ENCODE data around the gene DCPS.
"Not testable (repeated sequence)": the region's sequence is repeated elsewhere in the genome, so short reads cannot be mapped to it uniquely, and the experiment has no call there.

Gene DCPS

DNA sequence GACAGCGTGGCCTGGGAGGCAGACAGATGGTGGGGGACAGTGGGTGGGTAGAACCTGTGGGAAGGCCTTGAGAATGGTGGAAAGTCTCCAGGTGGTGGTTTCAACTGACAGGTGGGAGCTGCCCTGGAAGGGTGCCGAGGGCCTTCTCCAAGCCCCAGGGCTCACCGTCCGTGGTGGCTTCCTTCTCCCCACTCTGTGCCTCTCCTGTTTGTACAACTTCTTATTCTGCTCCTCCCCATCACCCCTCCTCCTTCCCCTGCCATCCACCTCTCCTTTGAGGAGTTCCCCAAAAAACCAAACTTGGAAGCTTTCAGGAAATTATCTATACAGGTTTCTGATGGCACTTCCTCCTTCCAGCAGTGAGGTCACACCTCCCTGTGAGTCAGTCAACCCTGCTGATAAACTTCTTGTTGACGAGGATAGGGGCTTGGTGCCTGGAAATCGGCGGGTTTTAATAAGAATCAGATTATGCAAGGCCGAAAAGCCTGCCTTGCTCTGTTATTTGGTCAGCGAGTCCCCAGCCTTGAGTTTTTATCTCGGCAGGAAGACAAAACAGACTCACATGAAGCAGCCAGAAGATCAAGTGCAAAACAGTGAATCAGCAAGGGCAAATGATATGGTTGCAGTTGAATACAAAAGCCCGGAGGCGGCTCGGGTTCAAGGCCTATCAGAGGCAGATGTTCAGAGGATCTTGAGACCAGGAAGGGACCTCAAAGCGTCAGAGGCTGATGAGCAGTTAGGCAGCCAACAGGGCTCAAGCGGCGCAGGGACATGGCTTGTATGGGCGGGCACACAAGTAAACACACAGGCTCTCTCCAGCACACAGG lies 42.1 kb downstream of the DCPS start:
- DNase-seq: no peak

DNA sequence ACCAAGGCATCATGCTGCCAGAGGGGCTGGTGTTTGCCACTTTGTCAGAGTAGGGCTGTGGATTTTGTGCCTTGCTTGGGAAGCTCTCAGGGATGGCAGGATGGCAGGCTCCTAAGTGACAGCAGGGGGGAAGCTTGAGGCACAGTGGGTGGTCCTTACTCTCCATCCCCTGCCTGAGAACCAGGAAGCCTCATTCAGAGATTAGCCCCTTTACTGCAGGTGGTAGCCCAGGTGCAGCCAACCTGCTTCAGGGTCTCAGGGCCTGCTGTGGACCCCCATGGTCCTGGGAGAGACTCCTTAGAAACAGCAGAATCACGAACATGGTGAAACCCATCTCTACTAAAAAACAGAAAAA lies 42.7 kb downstream of the DCPS start:
- no peak for DNase-seq

DNA sequence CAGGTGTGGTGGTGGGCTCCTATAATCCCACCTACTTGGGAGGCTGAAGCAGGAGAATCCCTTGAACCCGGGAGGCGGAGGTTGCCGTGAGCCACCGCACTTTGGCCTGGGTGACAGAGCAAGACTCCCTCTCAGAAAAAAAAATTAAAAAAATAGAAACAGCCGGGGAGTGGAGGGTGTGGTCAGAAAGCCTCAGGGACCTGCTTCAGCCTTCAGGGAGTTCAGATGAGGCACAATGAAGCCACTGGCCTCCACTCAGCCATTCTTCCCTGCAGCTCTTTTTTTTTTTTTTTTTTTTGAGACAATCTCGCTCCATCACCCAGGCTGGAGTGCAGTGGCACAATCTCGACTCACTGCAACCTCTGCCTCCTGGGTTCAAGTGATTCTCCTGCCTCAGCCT lies 43.1 kb downstream of the DCPS start:
- not testable (repeated sequence) for DNase-seq

DNA sequence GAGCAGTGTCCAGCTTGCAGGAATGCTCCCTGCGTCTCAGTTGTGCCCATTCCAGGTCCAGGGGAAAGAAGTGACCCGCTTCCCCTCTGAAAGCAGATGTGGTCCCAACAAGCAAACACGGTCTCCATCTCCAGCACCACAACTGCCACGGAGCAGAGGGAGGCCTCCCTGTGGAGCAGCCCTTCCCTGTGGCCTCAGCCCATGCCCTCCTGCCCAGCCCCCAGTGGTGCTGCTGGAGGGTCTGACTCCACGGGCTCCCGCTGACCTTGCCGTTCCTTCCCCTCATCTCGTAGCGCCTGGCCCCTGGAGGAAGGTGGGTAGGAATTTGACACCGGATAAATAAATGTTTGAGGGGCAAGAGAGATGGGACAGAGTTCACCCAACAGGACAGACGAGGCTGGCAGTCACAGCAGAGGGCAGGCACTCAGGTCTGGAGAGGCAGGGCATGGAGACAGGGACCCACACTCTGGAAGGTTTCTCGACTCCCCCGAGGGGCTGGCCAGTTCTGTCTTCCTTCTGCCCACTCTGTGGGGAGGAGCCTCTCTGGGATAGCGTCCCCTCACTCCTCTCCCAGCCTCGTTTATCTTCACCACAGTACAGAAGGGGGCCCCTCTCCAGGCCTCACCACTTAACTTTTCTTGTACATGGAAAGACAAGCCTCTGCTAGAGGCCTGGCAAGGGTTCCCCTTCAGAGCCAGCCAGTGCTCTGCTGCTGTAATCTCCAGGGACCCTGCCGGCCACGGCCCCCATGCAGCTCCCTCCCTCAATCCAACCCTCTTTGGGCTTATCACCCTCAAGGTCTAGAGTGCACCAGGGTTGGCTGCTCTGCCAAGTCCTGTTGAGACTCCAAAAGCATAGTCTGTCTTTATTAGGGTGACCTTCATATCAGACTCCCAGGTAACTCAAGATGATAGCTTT lies 44.1 kb downstream of the DCPS start:
- DNase-seq: no peak

DNA sequence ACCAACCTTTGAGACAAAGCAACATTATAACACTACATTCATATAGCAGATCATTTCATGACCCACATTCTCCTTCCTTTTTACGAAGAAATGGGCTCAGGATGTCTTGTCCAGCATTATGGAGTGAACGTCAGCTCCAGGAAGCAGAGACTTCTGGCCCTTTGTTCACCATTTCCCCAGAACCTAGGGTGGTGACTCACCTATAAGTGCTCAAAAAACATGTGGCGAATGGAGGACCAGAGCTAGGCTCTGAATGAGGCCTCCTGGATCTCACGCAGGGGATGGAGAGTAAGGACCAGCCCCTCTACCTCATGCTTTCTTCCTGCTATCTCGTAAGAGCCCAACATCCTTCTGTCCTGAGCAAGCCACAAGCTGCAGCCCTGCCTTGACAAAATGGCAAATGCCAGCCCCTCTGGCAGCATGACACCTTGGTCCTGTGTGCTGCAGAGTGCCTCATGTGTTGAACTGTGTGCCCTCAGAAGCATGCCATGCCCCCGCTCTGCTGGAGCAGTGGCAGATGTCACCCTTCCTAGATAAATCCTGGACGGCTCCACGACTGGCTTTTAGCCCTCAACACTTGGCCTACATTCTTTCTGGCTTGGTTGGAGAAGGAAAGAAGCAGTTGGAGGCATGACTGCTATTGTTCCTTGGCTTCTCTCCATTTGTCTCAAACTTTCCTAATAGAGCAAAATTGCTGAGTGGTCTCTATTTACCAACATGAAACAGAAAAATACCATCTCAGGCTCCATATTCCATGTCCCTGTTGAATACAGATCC lies 45.1 kb downstream of the DCPS start:
- no peak for DNase-seq

DNA sequence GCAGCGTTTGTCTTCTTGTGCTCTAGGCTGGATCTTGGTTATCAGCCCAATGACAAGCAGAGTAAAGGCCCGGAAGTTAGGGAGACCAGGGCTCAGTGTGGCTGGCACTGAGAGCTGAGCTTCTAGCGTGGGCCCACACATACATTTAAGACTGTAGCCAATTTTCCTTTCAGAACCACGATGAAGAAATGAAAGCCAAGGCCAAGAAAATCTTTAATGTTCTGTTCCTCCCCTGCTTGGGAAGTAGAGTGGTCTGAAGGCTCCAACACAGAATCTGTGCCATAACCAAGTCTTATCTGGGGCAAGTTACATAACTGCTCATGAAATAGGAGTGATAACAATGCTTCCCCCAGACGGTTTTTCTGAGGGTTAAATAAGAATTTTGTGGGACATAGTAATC lies 47.0 kb downstream of the DCPS start:
- DNase-seq: no peak

DNA sequence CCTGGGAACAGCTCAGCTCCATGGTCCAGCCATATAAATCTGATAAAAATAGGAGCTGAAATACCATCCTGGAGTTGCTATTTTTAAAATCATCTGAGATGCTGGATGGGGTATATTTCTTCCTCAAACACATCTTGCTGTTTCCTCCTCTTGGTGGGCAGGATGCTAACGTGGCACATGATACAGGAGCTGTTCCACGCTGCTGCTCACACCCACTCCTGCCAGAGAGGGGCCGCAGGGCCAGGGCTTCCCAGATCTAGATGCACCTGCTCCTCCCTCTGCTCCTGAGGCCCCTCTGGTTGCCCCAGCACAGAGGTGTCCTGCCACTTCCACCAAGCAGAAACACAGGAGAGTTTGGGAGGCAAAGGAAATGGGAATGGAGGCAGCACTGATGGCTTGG lies 48.3 kb downstream of the DCPS start:
- DNase-seq: no peak

DNA sequence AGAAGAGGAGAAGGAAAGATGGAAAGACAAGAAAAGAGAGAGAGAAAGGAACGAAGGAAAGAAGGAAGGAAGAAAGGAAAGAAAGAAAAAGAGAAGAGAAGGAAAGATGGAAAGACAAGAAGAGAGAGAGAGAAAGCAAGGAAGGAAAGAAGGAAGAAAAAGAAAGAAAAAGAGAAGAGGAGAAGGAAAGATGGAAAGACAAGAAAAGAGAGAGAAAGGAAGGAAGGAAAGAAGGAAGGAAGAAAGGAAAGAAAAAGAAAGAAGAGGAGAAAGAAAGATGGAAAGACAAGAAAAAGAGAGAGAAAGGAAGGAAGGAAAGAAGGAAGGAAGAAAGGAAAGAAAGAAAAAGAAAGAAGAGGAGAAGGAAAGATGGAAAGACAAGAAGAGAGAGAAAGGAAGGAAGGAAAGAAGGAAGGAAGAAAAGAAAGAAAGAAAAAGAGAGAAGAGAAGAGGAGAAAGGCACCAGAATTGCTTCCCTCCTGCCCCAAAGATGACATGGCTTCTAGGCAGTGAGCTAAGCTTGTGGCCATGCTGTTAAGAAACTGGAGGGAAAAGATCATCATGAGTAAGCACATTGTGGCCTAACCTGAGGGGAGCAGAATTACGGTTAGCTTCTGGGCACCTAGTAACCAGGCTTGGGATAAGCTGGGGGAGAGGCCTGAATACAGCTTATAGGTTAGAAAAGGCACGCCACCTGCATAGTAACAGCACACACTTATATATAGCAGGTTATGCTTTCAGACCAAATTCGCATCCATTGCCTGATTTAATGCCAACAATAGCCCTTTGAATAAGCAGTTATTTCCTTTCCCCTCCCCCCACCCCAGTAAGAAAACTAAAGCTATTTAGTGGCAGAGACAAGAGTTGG lies 49.3 kb downstream of the DCPS start:
- peak in 1 of 2 experiments; percentile 17 for DNase-seq

DNA sequence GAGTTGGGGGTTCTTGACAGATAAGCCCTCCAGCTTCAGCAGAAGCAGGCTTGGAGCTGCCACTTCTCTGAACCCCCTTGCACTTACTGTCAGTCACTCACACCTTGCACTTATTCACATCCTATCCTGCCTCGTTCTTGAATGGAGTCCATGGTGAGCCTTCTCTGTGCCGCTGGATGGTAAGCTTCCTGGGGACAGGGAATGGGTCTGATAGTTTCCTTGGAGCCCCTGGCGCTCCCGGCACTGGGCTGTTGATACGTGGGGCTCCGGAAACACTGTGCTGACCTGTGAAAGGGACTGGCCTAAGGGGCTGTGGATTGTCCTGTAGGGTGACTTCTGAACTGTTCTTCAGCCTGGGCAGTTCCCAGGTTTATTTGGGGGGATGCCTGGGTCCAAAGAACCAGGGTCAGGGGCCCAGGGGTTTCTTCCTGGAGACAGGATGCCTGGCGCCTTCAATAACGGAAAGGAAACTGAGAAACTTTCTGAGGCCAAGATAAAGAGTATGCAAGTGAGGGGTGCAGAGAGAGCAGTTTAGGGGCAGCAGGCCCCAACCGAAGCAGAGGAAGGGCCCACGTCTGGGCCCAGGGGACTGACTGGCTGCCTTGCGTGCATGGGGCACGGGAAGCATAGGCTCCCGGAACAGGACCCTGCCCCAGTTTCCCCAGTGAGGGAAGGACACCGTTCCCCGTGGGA lies 50.9 kb downstream of the DCPS start:
- no peak for DNase-seq

DNA sequence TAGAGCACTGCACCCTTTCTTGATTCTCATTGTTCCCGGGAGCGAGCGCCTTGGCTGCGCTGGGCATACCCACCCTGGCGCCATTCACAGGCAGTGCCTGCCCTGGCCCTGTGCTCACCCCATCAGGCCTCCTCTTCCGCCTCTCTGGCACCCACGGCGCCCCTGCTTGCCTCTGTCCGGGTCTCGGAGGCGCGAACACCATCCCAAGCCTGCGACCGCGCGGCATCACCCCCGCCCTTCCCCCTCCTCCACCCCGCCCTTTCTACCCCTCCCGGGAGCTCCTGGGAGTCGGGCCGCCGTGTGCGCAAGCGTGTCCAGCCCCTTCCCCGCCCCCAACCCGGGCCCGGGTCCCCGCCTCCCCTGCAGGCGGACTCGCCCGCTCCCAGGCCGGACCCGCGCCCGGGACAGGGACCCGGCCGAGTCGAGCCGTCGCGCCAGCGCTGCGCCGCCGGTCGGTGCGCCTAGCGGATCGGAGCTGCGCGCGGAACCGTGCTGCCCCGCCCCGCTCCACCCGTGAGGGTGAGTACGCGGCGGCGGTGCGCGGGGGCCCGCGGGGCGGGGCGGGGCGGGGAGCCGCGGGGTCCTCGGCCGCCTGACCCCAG lies 51.6 kb downstream of the DCPS start, which contains the start of gene ST3GAL4:
Gene ST3GAL4 (plus strand): TSS at position 363 of the 602 bp plus-strand sequence. CDS start 50,470 bp downstream, outside the sequence.
- peak in 1 of 2 experiments; percentile 59 for DNase-seq

DNA sequence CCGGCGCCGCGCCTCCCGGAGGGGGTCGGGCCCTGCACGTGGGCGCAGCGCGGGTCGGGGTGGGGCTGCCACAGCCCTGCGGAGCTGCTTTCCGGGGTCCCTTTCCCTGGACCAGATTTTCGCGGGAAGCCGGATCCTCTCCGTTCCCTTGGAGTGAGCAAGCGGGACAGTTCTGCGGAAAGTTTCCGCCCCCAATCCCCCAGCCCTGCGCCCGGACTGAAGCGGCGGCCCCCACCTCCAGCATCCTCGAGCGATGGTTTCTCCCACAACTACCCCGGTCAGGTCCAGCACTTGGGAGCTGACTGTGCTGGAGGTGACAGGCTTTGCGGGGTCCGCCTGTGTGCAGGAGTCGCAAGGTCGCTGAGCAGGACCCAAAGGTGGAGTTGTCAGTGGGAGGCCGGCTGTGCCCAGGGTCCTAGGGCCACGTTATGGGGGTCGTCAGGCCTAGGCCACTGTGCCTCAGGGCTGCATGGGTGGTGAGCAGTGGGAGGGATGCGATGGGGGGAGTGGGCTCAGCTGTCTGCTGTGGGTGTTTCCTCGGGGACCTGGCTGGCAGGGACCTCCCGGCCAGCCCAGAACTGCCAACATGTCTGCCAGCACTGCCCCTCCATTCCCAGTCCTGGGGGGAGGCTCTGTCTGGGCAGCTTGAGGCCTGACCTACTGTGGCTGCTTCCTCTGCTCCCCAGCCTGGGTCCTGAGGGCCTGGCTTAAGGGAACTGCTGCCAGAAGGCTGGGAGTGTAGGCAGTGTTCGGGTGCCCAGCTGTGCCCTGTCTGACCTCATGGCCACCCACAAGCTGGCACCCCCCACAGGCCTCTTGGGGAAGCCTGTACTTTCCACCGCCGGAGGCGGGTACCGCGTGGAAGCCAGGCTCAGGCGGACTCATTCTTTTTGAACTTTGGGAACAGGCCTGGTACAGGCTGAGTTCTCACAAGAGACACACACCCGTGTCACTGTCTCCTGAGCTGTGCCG lies 52.4 kb downstream of the DCPS start:
- DNase-seq: no peak

DNA sequence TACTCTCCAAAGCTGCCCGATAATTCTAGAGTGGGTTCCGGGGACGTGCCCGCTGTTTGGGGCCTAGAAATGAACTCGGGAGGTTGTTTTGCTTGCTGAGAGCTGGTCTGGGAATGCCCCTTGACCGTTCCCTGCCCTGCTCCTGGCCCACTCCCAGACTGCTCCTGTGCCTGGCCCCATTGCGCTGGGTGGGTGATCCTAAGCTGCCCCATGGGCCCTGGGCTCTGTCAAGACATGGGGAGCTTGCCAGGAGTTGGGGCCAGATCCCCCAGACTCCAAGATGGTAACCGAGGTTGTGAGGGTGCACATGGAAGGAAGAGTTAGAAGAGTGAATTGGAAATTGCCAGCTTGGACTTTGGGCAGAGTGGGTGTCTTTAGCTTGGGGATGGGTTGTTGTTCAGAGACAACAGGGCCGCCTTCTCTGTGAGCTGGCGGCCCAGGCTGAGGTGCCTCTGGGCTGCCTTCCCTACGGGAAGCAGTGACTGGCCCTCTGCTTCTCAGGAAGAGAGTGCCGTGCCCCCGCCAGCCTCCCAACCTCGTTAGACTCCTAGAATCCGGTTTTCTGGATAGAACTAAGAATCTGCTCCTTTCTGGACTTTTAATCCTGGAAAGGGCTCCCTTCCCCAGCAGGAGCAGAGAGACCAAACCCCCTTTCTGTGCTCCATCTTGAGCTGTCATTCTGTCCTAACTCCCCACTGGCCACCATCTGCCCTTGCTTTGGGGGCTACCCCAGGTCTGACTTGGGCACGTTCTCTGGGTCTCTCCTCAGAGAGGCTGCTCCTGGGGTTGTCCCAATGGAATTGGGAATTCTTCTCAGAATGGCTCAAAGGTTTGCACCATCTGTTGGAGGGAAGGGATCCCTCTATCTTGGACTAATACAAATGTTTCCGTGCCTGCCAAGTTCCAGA lies 53.4 kb downstream of the DCPS start:
- no peak for DNase-seq

DNA sequence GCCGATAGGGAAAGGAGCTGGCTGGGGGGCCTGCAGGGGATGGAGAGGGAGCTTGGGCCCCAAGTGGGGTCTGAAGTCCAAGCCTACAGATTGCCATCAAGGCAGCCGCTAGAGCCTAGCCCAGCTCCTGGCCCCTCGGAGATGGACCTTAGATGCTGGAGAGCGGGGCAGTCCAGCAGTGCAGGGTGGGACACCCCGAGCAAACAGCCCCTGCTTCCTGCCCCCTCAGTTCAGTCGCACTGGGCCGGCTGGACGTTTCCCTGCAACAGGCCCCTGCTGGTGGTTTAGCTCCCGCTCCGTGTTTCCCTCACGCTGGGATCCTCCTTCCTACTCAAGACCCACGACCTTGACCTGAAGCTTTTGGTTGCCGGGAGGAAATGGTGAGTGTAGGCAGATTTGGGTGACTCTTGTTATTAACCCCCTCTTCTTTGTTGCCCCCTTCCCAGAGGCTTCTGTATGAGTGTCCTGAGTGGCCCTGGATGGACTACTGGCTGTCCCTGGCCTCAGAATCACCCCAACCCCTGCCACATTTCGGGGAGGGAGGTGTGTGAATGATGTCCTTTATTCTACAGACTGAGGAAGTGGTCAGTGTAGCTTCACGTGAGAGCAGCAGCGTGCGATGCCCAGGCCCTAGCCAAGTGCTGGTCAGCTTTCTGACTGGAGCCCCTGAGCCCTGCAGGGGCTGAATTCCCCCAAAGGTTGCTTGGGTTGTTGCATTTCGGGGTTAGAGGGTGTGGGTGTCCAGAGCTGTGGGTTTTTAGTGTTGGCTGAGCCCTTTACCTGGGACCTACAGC lies 54.3 kb downstream of the DCPS start:
- DNase-seq: no peak

DNA sequence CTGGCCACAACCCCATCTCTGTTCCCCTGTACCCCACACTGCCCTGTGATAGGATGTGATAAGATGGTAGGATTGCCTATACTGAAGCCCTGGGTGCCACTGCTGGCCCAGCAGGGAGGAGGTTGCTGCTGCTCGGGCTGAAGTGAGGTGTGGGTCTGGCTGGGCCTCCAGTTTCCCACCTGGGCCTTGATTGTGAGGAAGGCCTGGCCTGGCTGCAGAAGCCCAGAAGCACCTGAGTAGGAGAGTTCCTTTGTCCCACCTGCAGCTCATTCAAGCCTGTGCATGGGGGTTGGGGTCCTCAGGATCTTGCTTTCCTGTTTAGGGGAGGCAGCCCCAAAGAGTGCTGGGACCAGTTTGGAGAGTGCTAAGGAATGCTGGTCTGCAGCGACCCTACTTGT lies 54.9 kb downstream of the DCPS start:
- DNase-seq: no peak

DNA sequence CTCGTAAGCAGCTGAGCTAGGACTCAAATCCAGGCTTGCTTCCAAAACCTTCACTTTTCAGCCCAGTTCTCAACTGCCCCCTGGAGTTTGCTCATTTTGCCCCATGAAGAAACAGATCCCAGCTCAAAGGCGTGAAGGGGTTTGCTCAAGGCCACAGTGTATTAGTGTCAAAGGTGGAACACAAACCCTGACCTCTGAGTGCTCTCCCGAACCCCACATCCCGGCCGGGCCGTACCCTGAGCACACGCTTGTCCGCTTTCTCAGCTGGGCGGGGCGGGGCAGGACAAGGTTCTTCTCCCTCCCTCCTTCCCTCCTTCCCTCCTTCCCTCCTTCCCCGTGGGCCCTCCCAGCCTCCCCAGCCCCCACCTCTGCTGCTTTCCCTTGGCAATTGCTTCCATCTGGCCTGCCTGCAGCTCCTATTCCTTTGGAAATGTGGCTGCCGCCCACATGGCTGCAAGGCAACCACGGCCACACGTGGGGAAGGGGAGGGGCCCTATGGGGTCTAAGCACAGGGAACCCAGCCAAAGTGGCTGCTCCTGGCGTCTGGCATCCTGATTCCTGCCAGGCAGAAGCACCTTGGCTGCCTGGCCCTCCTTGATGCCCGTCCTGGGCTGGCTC lies 55.7 kb downstream of the DCPS start:
- no peak for DNase-seq

DNA sequence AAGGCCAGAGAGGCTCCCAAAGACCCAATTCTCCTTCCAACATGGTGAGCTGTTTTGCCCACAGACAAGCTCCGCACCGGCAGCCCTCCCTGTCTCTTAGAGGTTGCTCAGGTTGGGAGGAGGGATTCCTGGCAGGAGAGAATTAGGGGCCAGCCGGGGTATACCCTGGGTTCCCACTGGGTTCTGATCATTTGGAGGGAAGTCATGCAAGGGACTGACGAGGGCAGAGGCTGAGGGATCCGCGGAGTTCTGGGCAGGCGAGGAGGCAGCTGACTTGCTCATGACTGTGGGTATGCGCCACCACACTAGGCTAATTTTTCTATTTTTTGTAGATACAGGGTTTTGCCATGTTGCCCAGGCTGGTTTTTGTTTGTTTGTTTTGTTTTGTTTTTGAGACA lies 56.2 kb downstream of the DCPS start:
- no peak for DNase-seq

DNA sequence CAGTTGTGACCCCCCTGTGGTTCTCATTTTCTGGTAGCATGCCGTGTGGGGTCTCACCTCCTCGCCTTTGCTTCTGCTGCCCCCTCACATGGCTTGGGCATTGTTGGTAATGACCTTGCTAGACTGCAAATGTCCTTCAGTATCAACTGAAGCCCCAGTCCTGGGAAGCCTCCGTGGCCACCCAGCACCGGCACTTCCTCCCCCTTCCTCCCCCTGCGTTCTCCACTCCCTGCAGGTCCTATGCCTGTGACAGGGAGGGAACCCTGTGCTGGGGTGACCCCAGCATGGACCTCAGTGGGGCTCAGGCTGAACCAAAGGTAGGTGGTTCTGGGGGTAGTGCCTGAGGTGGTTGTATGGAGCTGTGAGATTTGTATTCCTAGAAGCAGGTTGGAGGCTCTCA lies 57.5 kb downstream of the DCPS start:
- no peak for DNase-seq

All from SW 1271 (cell line).